ENCODE data around the gene STMN1. TPM values are rescaled to one million over a fixed set of nuclear protein-coding genes. Genes with fewer than 3 reads are reported as not detected.

The STMN1 gene
- total RNA-seq = 119 and 151 TPM in 2 replicates

DNA sequence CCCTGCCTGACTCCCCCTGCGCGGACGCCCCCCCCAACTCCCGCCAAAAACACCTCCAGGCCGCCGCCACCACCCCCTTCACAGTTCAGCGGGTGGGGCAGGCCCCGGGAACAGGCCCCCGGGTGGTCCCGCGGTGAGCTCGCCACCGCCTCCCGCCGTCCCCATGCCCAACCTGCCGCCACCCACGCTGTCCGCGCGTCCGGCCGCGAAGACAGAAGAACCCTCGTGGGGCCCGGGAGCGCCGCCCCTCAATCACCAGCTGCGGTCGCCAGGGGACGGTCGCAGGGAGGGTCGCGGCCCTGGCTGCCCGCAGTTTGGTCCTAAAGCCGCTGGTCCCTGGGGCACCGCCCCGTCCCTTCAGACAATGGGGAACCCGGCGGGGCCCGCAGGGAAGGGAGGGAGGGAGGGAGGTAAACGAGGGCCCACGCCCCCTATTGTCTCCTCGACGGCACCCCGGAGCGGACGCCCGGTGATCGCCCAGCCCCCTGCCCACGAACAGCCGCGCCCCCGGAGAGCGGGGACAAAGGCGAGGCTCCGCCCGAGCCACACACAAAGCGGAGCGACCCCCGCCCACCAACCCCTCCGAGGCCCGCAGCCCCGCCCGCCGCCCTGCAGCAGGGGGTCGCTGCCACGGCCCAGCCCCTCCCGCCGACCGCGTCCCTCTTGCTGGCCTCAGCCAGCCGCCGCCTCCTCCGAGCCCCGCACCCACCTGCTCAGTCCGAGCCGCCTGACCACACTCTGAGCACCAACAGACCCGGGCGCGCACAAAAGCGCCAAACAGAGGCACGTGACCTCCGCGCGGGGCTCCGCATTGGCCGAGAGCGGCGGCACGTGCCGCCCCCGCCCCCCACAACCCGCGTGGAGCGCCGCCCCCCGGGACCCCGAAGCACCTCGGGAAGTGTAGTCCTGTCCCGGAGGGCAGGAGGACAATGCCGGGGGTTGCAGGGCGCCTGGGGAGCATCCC is at the start of gene STMN1:
TSS of gene STMN1 (minus strand) at position 740 of the 964 bp plus-strand sequence. CDS start 1,743 bp downstream, outside the sequence.

DNA sequence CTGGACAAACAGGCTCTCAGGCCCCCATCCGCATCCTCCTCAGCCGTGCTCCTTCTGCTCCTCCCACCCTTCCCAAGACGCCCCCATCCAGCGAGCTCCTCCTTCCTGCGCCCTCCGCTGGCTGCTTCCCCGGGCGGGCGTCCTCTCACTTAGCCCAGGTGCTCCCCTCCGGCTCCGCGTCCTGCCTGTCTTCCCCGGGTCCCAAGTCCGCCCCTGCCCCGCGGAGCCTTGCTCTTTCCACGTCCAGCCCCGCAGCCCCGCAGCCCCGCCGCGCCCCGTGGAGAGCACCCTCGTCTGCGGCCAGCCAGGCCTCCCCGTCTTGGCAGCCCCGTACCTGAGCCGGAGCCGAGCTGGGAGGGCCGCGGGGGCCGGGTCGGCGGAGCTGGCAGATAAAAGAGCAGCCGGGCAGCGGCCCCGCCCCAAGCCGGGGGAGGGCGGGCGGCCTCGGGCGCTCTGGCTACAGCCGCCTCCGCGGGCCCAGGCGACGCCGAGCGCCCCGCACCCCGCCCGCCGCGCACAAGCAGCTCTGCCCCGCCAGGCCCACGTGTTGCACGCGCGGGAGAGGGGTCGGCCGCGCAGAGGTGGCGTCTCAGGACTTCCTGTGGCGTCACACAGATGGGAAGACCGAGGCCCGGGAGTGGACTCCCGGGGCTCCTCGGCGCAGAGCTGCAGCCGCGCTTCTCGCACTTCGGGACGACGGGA is 30.9 kb downstream of the STMN1 start, which contains the start of gene PAQR7:
TSS of gene PAQR7 (minus strand) at position 555 of the 702 bp plus-strand sequence. CDS start 11,869 bp downstream, outside the sequence.

DNA sequence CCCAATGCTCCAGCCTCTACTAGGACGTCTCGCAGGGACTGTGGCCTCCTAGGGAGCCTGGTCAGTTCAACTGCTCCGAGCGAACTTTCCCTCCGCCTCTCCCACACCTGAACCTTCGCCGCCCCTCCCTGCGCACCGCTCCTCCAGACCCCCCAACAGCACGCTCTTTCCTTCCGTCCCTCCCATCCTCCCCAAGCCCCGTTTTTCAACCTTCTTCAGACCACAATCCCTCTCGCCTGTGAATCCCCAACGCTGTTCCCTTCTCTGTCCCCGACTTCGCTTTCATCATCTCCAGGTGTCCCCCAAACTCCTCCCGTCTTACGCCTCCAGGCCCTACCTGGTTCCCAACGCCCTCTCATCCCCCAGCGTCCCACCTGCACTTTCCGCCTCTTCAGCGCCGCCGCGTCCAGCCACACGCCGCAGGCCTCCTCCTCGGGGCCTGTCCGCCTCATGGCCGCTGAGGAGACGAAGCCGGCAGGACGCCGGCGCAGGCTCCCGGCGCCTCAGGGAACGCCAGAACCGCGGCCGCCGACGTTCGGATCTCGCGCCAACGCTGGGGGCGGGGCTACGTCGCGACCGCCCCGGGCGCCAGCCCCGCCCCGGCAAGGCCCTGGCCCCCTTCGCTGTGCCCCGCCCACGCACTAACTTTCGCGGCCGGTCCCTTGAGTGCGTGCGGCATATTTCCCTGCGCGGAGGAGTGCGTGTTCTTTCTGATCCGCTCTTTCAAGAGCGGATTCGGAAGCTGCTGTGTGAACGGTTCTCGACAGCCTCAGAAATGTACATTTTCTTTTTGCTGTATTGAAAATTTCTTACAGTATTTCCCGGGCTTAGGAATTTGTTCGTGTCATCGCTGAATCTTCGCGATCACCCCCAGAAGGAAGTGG is 47.1 kb downstream of the STMN1 start, which contains the start of gene AUNIP:
TSS of gene AUNIP (minus strand) at position 552 of the 884 bp plus-strand sequence. CDS start at position 452, 100 bp downstream.

Other genes with a start within 250 kb of the STMN1 start
- gene SELENON, start 106.2 kb downstream of the STMN1 start, total RNA-seq = 20.1 and 69.8 TPM in 2 replicates
- 15.2 and 21.5 TPM in 2 replicates for gene MTFR1L, start 86.5 kb downstream of the STMN1 start, total RNA-seq
- gene AUNIP, start 47.0 kb downstream of the STMN1 start, total RNA-seq = 2.1 and 3.1 TPM in 2 replicates
- gene PAQR7, start 30.7 kb downstream of the STMN1 start, total RNA-seq = 4.5 and 9.1 TPM in 2 replicates
- gene PAFAH2, start 91.6 kb upstream of the STMN1 start, total RNA-seq = 3.6 and 17.9 TPM in 2 replicates
- not detected in 2 replicates for gene EXTL1, start 115.4 kb upstream of the STMN1 start, total RNA-seq
- gene SLC30A2, start 139.7 kb upstream of the STMN1 start, total RNA-seq = not detected in 2 replicates
- under 0.01 TPM in 1 of 2 replicates, not detected in the other for gene TRIM63, start 161.2 kb upstream of the STMN1 start, total RNA-seq
- 3.2 and 4.2 TPM in 2 replicates for gene PDIK1L, start 205.4 kb upstream of the STMN1 start, total RNA-seq